H1 (cell line): ENCODE results near the gene SLC37A1. TPM values are rescaled to one million over a fixed set of nuclear protein-coding genes. Genes with fewer than 3 reads are reported as not detected.

ENCODE experiments used
- CTCF ChIA-PET: fragments of 300-600 bp; sonication (Branson Sonifier 250); formaldehyde crosslinking; loops from one replicate; lab custom pipeline; 2021; ENCODE audit not compliant: partially characterized antibody; lab: Charles Lee
- POLR2A ChIA-PET: fragments of 300-600 bp; sonication (Branson Sonifier 250); formaldehyde crosslinking; loops from one replicate; lab custom pipeline; 2021; ENCODE audit warnings: inconsistent platforms; ENCODE audit not compliant: partially characterized antibody; lab: Charles Lee
- DNase-seq, 2 experiments: peaks; one replicate each; pipeline versions ENCODE4 v3.0.0 to v3.0.0-alpha.2; 2010 to 2022; ENCODE audit warnings: low spot score in 2 of 2, low read depth in 1 of 2, mixed read lengths in 1 of 2
- FAIRE-seq: peaks from 2 replicates; lab custom pipeline; 2011; peaks lifted over from hg19 to GRCh38; lab: Jason Lieb, UNC
- H2AFZ ChIP-seq: 2 replicates; pipeline ENCODE4 v1.8.1; 2012; ENCODE audit warnings: low read length, inconsistent platforms
- H2AK5ac ChIP-seq: 2 replicates; pipeline ENCODE4 v1.6.1; 2013; ENCODE audit warnings: low read depth, low read length
- H2BK120ac ChIP-seq: replicated peaks from 2 replicates; pipeline ENCODE3; 2013; ENCODE audit warnings: low read depth, low read length, inconsistent platforms
- H2BK12ac ChIP-seq: 2 replicates; pipeline ENCODE4 v1.6.1; 2013; ENCODE audit warnings: low read depth, low read length
- H2BK15ac ChIP-seq: 2 replicates; pipeline ENCODE4 v1.6.1; 2013; ENCODE audit warnings: low read length
- H2BK20ac ChIP-seq: 2 replicates; pipeline ENCODE4 v1.6.1; 2013; ENCODE audit warnings: low read length
- H2BK5ac ChIP-seq: 2 replicates; pipeline ENCODE4 v1.6.1; 2013; ENCODE audit warnings: low read depth, low read length
- H3K14ac ChIP-seq: 2 replicates; pipeline ENCODE4 v1.6.1; 2013; ENCODE audit warnings: inconsistent platforms; ENCODE audit not compliant: insufficient read length
- H3K18ac ChIP-seq: 2 replicates; pipeline ENCODE4 v1.6.1; 2013; ENCODE audit warnings: low read length; ENCODE audit errors: extremely low read depth
- H3K23ac ChIP-seq: 2 replicates; pipeline ENCODE4 v1.6.1; 2013; ENCODE audit warnings: inconsistent platforms; ENCODE audit not compliant: insufficient read length
- H3K23me2 ChIP-seq: 2 replicates; pipeline ENCODE4 v1.6.1; 2013; ENCODE audit warnings: low read depth, low read length
- H3K27ac ChIP-seq: 2 replicates; pipeline ENCODE4 v1.6.1; 2011; ENCODE audit warnings: low read depth, low read length, inconsistent platforms
- H3K27me3 ChIP-seq, 4 experiments: replicated peaks in 1 of 4; 1 replicate in 1 of 4; 2 replicates in 3 of 4; pipeline versions ENCODE4 v1.6.1 to v1.8.1; 2011 to 2013; ENCODE audit warnings: low read length in 3 of 4, mild to moderate bottlenecking in 3 of 4, inconsistent platforms in 2 of 4, mixed read lengths in 2 of 4, moderate library complexity in 1 of 4; ENCODE audit not compliant: control insufficient read depth in 3 of 4, insufficient read depth in 3 of 4; ENCODE audit errors: extremely low read depth in 1 of 4
- H3K36me3 ChIP-seq, 4 experiments: 2 replicates each; pipeline versions ENCODE4 v1.6.1 to v1.8.1; 2011 to 2013; ENCODE audit warnings: mild to moderate bottlenecking in 4 of 4, low read length in 3 of 4, moderate library complexity in 2 of 4, control low read depth in 1 of 4, inconsistent platforms in 1 of 4; ENCODE audit not compliant: insufficient read depth in 4 of 4, control insufficient read depth in 2 of 4
- H3K4ac ChIP-seq: replicated peaks from 2 replicates; pipeline ENCODE3; 2013; ENCODE audit warnings: low read length, low read depth, mixed read lengths, inconsistent platforms; ENCODE audit not compliant: insufficient read length
- H3K4me1 ChIP-seq, 4 experiments: replicated peaks in 1 of 4; 1 replicate in 1 of 4; 2 replicates in 3 of 4; pipeline versions ENCODE4 v1.6.1 to v1.8.1; 2011 to 2013; ENCODE audit warnings: low read length in 3 of 4, inconsistent platforms in 2 of 4, mixed read lengths in 1 of 4; ENCODE audit not compliant: insufficient read depth in 4 of 4, control insufficient read depth in 3 of 4
- H3K4me2 ChIP-seq, 2 experiments: 2 replicates each; pipeline versions ENCODE4 v1.6.1 to v1.8.1; 2011 to 2013; ENCODE audit warnings: low read depth in 2 of 2, low read length in 2 of 2, control low read depth in 1 of 2, inconsistent platforms in 1 of 2, mild to moderate bottlenecking in 1 of 2; ENCODE audit not compliant: insufficient read depth in 1 of 2
- H3K4me3 ChIP-seq, 4 experiments: fragments of 200-600, 300-600 bp in 1 of 4; sonication (generic), shearing (Covaris generic), sonication (Bioruptor Twin) in 1 of 4; 2 replicates each; pipeline versions ENCODE4 v1.5.1 to v1.8.1; 2011 to 2016; ENCODE audit warnings: low read length in 4 of 4, low read depth in 3 of 4, control low read depth in 2 of 4, inconsistent platforms in 2 of 4, mild to moderate bottlenecking in 2 of 4, mixed read lengths in 1 of 4, moderate library complexity in 1 of 4; ENCODE audit not compliant: insufficient read depth in 2 of 4; ENCODE audit errors: extremely low read depth in 1 of 4
- H3K56ac ChIP-seq: replicated peaks from 2 replicates; pipeline ENCODE3; 2013; ENCODE audit warnings: low read depth, mild to moderate bottlenecking, mixed read lengths, low read length, inconsistent platforms; ENCODE audit not compliant: insufficient read length
- H3K79me1 ChIP-seq: 2 replicates; pipeline ENCODE4 v1.6.1; 2013; ENCODE audit warnings: low read depth, low read length, control low read depth
- H3K79me2 ChIP-seq, 2 experiments: 2 replicates each; pipeline versions ENCODE4 v1.6.1 to v1.8.1; 2012 to 2013; ENCODE audit warnings: low read length in 2 of 2, mild to moderate bottlenecking in 2 of 2, inconsistent platforms in 1 of 2; ENCODE audit not compliant: insufficient read depth in 2 of 2, control insufficient read depth in 1 of 2
- H3K9ac ChIP-seq, 4 experiments: replicated peaks in 1 of 4; 1 replicate in 1 of 4; 2 replicates in 3 of 4; pipeline versions ENCODE4 v1.6.1 to v1.8.1; 2011 to 2013; ENCODE audit warnings: low read depth in 3 of 4, low read length in 3 of 4, control low read depth in 2 of 4, mild to moderate bottlenecking in 2 of 4, moderate library complexity in 2 of 4, inconsistent platforms in 1 of 4; ENCODE audit errors: extremely low read depth in 1 of 4
- H3K9me3 ChIP-seq, 2 experiments: 2 replicates each; pipeline versions ENCODE4 v1.6.1 to v1.8.1; 2012 to 2013; ENCODE audit warnings: mild to moderate bottlenecking in 2 of 2, moderate library complexity in 2 of 2, control low read depth in 1 of 2, inconsistent platforms in 1 of 2, low read depth in 1 of 2, low read length in 1 of 2, mixed read lengths in 1 of 2; ENCODE audit not compliant: insufficient read depth in 2 of 2
- H4K20me1 ChIP-seq, 2 experiments: replicated peaks in 1 of 2; 2 replicates each; pipeline versions ENCODE3 to v1.8.1; 2011 to 2013; ENCODE audit warnings: inconsistent platforms in 2 of 2, low read length in 2 of 2, mild to moderate bottlenecking in 1 of 2; ENCODE audit not compliant: insufficient read depth in 2 of 2, control insufficient read depth in 1 of 2
- H4K5ac ChIP-seq: 2 replicates; pipeline ENCODE4 v1.6.1; 2013; ENCODE audit warnings: low read length, low read depth, mixed read lengths, inconsistent platforms; ENCODE audit not compliant: insufficient read length
- H4K8ac ChIP-seq: 2 replicates; pipeline ENCODE4 v1.8.0; 2013; ENCODE audit warnings: mild to moderate bottlenecking, moderate library complexity, low read length, inconsistent platforms; ENCODE audit not compliant: insufficient read depth; ENCODE audit errors: extremely low read depth
- H4K91ac ChIP-seq: replicated peaks from 2 replicates; pipeline ENCODE3; 2013; ENCODE audit warnings: low read length, mixed read lengths, inconsistent platforms; ENCODE audit not compliant: insufficient read length
- ASH2L ChIP-seq: fragments of 200-600, 300-600 bp; sonication (generic); IDR thresholded peaks from one replicate; pipeline ENCODE4 v1.7.1; 2017; ENCODE audit warnings: low read length
- BACH1 ChIP-seq: IDR thresholded peaks from 2 replicates; pipeline ENCODE4 v1.6.1; 2012; ENCODE audit warnings: low read length, improper control_type of control experiment
- CHD1 ChIP-seq: IDR thresholded peaks from 2 replicates; pipeline ENCODE4 v1.6.1; 2012; ENCODE audit warnings: low read depth, low read length, improper control_type of control experiment
- EGR1 ChIP-seq: IDR thresholded peaks from 2 replicates; pipeline ENCODE4 v1.6.1; 2011; ENCODE audit warnings: low read depth, low read length, borderline replicate concordance
- EZH2 ChIP-seq: fragments of 200-600 bp; sonication (generic); IDR thresholded peaks from 2 replicates; pipeline ENCODE4 v1.7.1; 2012; ENCODE audit warnings: low read depth, mild to moderate bottlenecking, moderate library complexity, low read length, inconsistent platforms; ENCODE audit not compliant: severe bottlenecking
- GABPA ChIP-seq: IDR thresholded peaks from 2 replicates; pipeline ENCODE4 v1.6.1; 2011; ENCODE audit warnings: mild to moderate bottlenecking, low read length, moderate library complexity, borderline replicate concordance; ENCODE audit not compliant: insufficient read depth
- GTF2F1 ChIP-seq: IDR thresholded peaks from 2 replicates; pipeline ENCODE4 v1.6.1; 2012; ENCODE audit warnings: low read depth, low read length, improper control_type of control experiment, borderline replicate concordance
- HDAC6 ChIP-seq: IDR thresholded peaks from one replicate; pipeline ENCODE4 v1.7.1; 2012; ENCODE audit warnings: low read depth, mild to moderate bottlenecking, inconsistent platforms, low read length, moderate library complexity
- KDM5A ChIP-seq: fragments of 200-600 bp; IDR thresholded peaks from 2 replicates; pipeline ENCODE4 v1.7.1; 2012; ENCODE audit warnings: mild to moderate bottlenecking, low read length, inconsistent platforms, mixed read lengths
- MAFK ChIP-seq: IDR thresholded peaks from 2 replicates; pipeline ENCODE4 v1.6.1; 2012; ENCODE audit warnings: low read depth, mild to moderate bottlenecking, improper control_type of control experiment, low read length
- RNF2 ChIP-seq: fragments of 200-900, 300-1000 bp; sonication (generic); IDR thresholded peaks from 2 replicates; pipeline ENCODE4 v1.7.1; 2016; ENCODE audit warnings: borderline replicate concordance, low read depth, mild to moderate bottlenecking, antibody characterized with exemption, low read length; ENCODE audit not compliant: poor library complexity, severe bottlenecking; ENCODE audit errors: missing control alignments
- SP1 ChIP-seq: IDR thresholded peaks from 2 replicates; pipeline ENCODE4 v1.6.1; 2011; ENCODE audit warnings: low read depth, low read length
- SP2 ChIP-seq: IDR thresholded peaks from 2 replicates; pipeline ENCODE4 v1.6.1; 2012; ENCODE audit warnings: mild to moderate bottlenecking, low read length, inconsistent platforms
- YY1 ChIP-seq: IDR thresholded peaks from 2 replicates; pipeline ENCODE4 v1.6.1; 2011; ENCODE audit warnings: low read depth, mild to moderate bottlenecking, low read length
- WGBS, 2 experiments: shearing (Covaris generic) in 1 of 2; methylation state at CpG; one replicate each; pipeline versions ENCODE4 v1.1.6 to v1.1.7; 2013 to 2015; ENCODE audit warnings: low lambda C conversion rate in 2 of 2, mixed read lengths in 2 of 2, inconsistent platforms in 1 of 2, low coverage in 1 of 2, missing lambda C conversion rate in 1 of 2; ENCODE audit not compliant: insufficient replicate concordance in 2 of 2, insufficient coverage in 1 of 2, insufficient read length in 1 of 2; ENCODE audit errors: extremely low coverage in 1 of 2, missing lambda C conversion rate in 1 of 2; 5-methylcytosine and 5-hydroxymethylcytosine counted together
- polyA plus RNA-seq, 7 experiments: library from polyadenylated mRNA; depleted of rRNA in 3 of 7; stranded (reverse) in 5 of 7; unstranded in 2 of 7; fragments of >200 nt in 5 of 7; fragments of 200-250 nt in 2 of 7; gene quantifications; 1 replicate in 5 of 7; 2 replicates in 1 of 7; 4 replicates in 1 of 7; pipeline versions ENCODE4 v1.2.1 to v1.2.3, GENCODE V29; 2011 to 2013; ENCODE audit warnings: missing spikeins in 2 of 7, mixed read lengths in 2 of 7
- total RNA-seq: library from RNA; stranded (reverse); fragmentation: NEBNext Ultra II Directional; extraction: Animal tissue kit (Norgen Biotek cat#: 25700); gene quantifications from 2 replicates; pipeline ENCODE4 v1.2.1, GENCODE V29; 2021

Gene SLC37A1
- total and polyA plus RNA-seq, 2 of the 8 experiments (the other 6 are each of a cell fraction or from before 2014, with no cell fraction given) = 15.6 to 30.9 TPM

DNA sequence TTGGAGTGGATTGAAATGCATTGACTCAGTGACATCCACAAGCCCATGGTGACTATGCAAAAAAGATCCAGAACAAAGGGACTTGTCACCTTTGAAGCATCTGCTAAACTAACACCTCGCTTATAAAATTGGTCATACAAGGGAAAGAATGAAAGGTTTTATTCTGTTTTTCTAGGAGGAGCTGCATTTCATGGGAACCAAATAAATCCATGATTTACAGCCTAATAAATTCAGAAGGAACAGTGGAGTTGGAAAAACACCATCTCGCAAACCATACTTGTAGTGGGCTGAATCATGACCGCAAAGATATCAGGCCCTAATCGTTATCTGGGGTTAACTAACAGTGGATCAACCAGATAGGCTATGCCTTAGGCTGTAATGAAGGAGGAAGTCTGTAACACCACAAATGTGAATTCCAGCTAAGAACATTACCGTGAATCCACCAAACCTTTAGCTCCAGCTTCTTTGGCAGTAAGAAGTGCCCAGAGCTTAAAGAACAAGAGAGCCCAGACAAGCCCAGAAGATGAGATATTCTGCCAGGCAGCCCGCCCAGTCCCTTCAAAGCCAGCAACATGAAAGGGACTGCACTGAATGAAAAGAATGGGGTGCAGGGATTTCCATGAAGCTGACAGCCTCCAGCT is 45.0 kb upstream of the SLC37A1 start:
- H3K79me1 ChIP-seq = no peaks in the 10 kb centered on the region
- H2BK15ac ChIP-seq = no peak overlapping the region
- H3K4me2 ChIP-seq = no peak overlapping the region
- no peak overlapping the region for H3K9ac ChIP-seq
- ChIA-PET CTCF (interaction anchor here (0.8 to 2.0 kb wide), 9 partner anchors 13 to 234 kb away, joined by 3 to 6 read pairs (median 3); partner anchors contain the start of gene SLC37A1), POLR2A (interaction anchor here (1.9 kb wide), 1 partner anchor 8 kb away, joined by 4 read pairs; no protein-coding TSS in a partner anchor)
- DNase-seq (no peak), FAIRE-seq (no peak)
- H3K56ac ChIP-seq = no peak overlapping the region
- H3K79me2 ChIP-seq = no peaks in the 10 kb centered on the region
- H3K4ac ChIP-seq = no peak overlapping the region
- no peaks in the 10 kb centered on the region for H4K20me1 ChIP-seq
- H3K9me3 ChIP-seq = no peaks in the 10 kb centered on the region; a peak in 1 of 4 replicates
- H4K5ac ChIP-seq = no peak overlapping the region
- H3K23me2 ChIP-seq = no peaks in the 10 kb centered on the region; the same call in none of the 2 replicates
- H3K4me1 ChIP-seq = peaks cover 0 to 5% (median under 1%) of the 10 kb centered on the region in 4 experiments; a peak in 4 of 7 replicates
- H4K91ac ChIP-seq = no peak overlapping the region
- H3K27me3 ChIP-seq = no peaks in the 10 kb centered on the region; a peak in 1 of 7 replicates
- H3K4me3 ChIP-seq = no peak overlapping the region
- H3K14ac ChIP-seq = no peak overlapping the region
- no peak overlapping the region for H2BK5ac ChIP-seq
- H2BK120ac ChIP-seq = no peak overlapping the region
- no peak overlapping the region for H4K8ac ChIP-seq
- H2AFZ ChIP-seq = no peak overlapping the region
- no peak overlapping the region for H3K18ac ChIP-seq
- no peak overlapping the region for H2BK12ac ChIP-seq
- H3K23ac ChIP-seq = no peak overlapping the region
- H2BK20ac ChIP-seq = no peak overlapping the region
- 83% methylated on average over 6 of the region's 6 CpGs; no CpG with 5 or more reads in 1 of the 2 experiments for WGBS, 2 experiments
- no peak overlapping the region for H2AK5ac ChIP-seq
- no peak overlapping the region for H3K27ac ChIP-seq
- no peaks in the 10 kb centered on the region for H3K36me3 ChIP-seq
- TF ChIP-seq SP2 (no peak), YY1 (no peak), CHD1 (no peak), SP1 (no peak), EZH2 (no peak), HDAC6 (no peak), RNF2 (no peak), KDM5A (no peak), GTF2F1 (no peak), ASH2L (no peak), BACH1 (no peak), EGR1 (no peak), GABPA (no peak), MAFK (no peak)
